T-helper 2 cell (primary cell): ENCODE results near the gene ARL15.

Experiments
- DNase-seq, 5 experiments: peaks; one replicate each; pipeline versions ENCODE4 v3.0.0 to v3.0.0-alpha.2; 2012 to 2022

The ARL15 gene

DNA sequence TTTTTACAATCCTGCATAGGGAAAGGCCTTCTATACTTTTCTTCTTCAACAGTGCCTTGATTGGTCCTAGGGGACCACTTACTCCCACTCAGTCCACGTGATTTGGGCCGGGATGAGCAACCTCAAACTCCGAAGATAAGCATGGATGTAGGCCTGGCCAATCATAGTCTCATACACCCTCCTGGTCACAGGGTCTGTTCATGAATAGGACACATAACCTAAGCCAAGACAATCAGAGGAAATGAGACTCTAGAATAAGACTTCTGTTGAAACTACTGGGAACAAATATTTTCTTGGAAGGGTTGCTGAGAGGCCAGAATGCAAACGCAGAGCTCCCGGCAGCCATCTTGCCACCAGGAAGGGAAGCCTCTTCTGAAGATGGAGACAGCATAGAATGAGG lies 68.1 kb downstream of the ARL15 start:
- no peak for DNase-seq

DNA sequence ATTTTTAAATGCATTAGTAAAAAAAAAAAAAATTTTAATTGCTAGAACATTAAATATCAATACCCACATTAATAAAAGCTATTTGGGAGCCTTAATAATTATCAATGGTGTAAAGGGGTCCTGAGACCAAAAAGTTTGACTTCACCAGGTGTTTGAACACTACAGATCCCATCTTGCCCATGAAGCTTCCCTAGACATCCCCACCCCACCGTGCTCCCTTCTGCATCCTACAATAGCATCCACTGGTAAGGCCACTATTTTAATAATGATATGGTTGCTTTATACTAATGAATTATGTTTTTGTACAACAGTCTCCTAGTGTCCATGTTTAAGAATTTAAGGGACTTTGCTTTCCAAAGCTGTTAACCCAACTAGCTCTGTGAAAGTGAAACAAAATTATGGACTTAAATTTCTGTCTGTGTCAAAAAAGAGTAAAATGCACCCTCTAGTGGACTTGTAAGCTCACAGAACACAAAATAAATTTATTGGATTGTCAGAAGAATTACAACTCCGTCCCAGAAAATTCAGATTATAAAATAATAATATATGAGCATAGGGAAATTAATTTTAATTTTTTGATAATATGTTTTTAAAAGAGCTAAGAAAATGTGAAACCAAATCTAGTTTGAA lies 76.0 kb downstream of the ARL15 start:
- peak in 1 of 5 experiments; percentile 37 for DNase-seq

DNA sequence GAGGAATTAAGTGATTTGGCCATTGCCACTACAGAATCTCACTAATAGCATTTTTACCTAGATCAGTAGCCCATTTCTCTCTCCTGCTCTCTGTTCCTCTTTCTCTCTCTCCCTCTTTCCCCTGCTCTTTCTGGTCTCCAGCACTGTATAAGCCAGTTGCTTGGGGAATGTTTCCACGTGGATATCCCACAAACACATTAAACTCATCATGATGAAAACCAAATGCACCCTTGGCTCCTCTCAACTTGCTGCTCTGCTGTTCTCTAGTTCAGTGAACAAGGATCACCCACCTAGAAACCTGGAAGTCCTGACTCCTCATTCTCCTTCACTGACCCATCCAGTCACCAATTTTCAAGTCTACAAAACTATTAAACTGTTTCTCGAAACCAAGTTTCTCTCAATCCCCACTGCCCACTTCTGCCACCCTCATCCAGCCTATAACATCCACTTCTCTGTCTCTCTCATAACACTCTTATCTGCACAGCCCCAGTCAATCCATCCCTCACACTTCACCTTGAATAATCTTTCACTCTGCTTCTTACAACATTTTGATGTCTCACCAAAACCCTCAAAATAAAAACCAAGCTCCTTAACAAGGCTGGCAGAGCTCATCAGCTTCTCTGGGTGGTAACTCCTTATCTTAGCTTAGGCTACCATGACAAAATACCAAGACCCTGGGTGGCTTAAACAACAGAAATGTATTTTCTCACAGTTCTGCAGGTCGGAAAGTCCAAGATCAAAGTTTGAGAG lies 79.3 kb downstream of the ARL15 start:
- DNase-seq: no peak

DNA sequence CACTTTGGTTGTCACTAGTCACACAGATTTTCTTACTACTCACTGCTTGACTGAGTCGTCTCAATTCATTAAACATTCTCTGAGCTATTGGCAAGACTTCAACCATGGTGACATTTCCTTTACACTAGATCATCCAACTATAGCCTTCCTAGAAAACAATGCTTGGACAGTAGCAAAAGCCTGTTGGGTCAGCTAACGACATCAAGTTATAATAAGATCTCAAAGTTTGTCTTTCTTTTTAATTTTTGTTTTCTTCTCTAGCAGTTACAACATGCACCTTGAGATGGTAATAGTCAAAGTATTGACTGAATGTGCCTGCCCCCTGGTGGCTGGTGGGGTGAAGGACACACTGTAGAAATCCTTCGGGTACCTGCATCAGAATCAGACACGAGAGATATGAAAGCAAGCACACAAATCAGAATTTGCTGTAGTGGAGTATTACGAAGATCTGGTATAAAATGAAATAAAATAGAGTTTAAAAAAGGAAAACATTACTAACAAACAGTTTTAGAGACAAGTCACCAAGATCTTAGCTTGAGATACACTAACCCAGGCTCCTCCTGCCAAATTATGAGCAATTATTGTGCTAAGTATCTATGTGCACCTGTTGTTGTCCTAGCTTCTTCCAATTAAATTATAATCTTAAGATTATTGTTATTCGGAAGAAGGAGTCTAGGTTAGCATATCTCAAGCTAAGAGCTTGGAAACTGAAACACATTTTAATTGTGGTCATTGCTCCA lies 81.2 kb downstream of the ARL15 start:
- peak; percentile 16 to 63 (median 55) for DNase-seq

DNA sequence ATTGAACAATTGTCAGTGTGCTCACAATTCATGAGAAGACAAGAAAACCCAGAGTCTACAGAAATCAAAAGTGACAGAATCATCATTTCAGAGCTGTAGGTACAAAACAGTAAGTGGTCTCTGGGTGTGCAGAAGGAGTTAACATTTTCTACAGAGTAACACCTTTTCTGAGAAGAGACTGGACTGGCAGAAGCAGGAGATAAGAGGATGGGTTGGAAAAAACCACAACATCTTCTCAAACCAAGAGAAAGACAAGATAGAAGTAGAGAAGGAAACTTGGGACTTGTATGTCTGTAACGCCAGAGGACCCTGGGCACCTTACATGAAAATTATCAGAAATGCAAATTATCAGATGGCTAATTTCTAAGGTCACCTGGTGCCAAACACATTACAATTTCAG lies 82.6 kb downstream of the ARL15 start:
- DNase-seq: no peak

DNA sequence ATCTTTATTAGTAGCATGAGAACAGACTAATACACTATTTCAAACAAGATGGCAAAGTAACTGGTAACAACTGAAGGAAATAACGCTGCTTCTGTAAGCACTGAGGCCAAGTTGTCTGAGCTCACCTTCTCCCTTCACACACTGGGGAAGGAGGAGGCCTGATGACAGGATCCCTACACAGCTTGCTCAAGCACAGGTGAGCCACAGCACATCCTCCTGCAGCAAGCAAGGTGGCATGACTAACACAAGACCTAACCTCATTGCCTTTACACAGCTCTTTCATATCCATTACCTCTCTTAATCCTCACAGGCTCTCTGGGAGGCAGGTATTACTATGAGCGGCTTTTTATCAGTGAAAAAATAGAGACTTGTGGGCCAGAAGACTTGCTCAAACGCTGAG lies 83.3 kb downstream of the ARL15 start:
- DNase-seq: no peak

DNA sequence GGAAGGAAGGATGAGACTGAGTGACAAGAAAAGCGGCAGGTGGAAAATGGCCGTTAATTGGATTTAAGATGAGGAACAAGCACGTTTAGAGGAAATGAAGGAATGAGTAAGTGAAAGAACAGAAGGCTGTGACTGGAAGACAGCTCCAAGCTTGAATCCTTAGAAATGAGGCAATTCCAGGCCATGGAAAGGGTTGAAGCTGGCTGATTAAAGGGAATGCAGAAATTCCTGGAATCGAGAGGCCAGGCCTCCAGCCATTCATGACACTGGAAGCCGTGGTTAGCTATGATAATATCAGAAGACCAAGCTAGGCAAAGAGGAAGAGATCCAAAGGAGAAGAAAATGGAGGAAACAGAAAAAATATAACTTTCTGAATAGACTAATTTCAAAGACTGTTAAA lies 84.2 kb downstream of the ARL15 start:
- no peak for DNase-seq

DNA sequence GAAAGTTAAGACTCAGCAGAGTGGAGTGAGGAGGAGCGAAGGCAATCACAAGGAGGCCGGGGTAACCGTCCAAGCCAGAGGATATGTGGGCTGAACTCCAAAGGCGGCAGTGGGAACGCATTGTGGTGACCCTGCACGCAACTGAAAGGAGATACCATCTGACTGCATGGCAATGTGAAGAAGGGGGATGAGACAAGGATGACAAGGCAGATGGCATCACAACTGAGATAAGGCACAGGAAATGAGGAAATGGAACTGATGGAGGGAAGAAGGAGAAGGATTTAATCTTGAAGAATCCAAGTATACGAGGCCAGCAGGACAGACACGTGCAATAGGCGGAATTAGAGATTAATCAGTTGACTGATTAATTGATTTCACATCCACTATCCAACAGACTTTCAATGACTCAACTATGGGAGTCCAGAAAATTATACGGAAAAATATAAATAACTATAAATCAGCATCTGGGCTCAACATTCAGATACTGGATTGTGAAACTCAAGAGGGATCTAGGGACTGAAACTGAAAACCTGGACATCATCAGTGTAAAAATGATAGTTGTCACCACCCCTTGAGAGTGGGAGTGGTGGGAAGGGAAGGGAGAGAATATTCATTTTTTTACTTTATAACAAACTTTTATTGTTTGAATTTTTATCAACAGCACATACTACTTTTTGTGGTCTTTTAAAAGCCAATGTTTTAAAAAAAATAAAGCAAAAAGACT lies 86.1 kb downstream of the ARL15 start:
- DNase-seq: no peak

DNA sequence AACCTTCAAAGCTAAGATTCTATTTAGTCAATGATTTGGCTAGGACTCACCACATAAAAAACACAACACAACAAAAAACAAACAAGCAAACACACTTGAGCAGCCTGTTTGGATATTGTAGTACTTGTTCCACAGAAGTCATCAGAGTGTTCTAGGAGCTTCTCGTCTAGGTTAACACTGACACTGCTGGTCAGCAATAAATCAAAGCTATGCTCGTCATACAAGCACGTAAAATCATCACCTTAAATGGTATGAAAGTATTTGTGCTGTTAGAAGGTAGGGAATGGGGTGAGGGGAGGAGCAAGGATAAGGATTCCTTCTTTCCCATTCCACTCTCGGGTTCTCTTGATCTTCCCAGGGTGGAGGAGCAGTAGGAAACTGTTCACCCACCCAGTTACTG lies 88.0 kb downstream of the ARL15 start:
- DNase-seq: no peak

DNA sequence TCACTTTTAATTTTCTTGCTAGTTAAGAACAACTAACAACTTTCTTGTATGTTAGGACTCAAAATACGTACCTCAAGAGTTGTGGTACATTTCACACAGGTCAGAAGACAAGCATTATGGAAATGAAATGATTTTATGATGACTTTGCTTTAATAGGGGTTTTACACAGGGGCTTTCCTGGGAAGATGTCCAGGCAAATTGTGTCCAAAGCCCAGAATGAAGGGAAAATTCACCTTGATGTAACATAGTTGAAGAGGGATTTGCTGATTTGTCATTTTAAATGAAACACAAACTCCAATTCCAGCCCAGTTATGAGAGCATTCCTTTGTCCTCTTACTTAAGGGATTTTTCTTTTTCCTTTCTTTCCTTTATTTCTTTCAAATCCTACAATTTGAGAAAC lies 89.2 kb downstream of the ARL15 start:
- no peak for DNase-seq

DNA sequence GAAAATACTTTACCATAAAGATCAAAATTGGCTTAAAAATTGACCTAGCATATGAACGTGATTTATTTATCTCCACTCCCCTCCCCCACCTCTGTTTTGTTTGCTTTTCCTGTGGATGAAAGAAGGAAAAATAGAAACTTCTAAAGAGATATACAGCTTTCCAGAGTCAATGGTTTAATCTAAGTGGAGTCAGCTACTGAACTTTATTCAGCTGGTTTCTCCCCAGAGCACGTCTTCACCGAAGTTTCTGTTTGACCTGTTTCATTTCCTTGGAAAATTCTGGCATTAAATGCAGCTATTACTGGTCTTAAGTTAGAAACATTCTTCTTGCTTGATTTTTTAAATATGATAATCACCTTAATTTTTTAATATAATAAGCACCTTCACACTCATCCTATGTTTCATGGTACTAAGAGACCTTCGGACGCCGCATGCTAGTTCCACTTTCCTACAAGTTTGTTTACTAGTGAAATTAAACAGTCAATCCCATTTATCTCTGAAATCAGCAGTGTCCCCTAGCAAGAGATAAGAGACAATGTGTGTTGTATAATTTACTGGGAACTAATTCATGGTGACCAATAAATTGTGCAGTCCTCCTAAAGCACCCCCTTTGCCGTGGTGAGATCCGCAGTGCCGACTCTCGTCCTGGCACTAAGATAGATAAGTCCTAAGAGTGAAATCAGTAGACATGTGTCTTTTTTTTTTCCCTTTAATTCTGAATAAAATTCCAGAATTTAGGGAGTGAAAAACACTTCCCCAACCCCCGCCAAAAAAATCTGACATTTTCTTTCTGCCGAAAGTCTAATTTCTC lies 89.9 kb downstream of the ARL15 start:
- no peak for DNase-seq

DNA sequence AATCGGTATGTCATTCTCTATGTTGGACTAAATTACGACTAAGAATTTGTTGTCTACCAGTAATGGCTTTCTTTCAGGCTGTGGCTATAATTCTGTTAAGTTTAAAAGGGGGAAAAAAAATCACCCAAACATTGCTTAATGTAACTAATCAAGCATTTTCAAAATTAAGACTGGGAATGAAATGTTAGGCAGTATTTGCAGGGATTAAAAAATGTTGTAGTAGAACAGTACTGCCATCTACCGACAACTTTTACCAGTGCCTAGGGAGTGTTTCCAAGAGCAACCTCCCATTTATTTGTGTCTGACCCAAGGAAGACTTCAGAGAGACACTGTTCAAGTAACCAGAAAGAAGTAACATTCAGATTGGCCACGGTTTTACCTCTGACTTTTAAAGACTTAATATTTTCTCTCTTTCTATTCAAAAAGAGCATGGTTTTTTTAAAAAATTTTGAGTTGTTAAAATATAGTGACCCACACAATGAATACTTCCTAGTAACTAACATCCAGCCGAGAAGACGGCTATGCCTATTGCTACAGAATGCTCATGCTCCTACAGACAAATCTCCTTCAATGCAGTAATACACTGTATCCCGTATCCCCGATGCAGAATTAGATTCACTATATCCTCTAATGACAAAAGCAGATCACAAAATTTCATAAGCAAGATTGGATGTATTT lies 92.4 kb downstream of the ARL15 start:
- DNase-seq: peak in 1 of 5 experiments; percentile 20

DNA sequence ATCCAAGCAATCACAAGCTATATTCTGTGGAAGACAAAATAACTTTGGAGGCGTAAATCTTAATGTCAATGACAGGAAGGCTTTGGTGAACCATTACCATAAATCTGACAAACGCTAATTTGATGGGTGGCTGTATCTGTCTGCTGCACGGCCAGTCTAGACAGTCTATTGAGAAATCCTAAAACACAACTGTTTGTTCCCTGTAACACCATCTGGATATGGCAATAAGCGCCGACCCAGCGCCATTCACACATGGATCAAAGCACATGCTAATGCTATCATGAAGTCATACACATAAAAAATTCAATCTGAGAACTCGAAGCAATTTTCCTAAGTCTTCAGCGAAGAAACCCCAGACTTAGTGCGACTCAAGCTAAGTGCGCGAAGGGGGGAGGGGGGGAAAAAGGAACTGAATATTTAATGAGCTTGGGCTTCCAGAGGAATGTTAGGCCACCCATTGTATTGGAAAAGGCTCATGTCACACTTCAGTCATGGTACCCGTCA lies 95.1 kb downstream of the ARL15 start:
- no peak for DNase-seq

DNA sequence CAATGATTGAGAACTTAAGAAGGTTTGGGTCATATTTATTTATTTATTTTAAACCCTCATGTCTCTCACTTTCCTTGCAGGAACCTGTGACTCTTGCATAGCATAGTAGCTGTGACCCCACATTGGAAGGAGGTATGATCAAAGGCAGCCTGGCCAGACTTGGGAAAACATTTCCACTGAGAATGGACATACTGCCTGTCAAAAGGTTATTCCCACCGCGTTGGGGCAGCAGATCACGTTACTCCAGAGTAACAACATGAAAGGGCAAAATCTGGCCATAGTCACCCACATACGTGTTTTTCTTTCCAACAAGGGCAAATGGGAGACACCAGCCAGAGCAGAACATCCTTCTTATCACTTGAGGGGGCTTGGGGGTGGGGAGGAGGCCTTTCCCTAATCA lies 95.7 kb downstream of the ARL15 start:
- no peak for DNase-seq

DNA sequence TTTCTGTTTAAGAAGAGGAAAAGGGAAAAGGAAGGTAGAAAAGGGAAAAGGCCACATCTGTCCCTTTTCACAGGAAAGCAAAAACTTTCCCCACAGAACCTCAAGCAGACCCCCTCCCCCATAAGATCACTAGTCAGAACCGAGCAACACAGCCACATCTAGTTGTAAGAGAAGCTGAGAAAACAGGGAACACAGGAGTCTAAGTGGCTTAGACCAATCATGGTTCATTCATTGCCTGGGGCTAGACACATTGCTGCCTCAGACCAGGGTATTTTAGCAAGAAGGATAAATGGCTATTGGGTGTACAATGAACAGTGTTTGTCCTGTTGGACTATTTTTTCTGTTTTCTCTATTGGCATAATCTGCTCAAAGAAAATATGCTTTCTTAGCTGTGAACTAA lies 98.0 kb downstream of the ARL15 start:
- no peak for DNase-seq

DNA sequence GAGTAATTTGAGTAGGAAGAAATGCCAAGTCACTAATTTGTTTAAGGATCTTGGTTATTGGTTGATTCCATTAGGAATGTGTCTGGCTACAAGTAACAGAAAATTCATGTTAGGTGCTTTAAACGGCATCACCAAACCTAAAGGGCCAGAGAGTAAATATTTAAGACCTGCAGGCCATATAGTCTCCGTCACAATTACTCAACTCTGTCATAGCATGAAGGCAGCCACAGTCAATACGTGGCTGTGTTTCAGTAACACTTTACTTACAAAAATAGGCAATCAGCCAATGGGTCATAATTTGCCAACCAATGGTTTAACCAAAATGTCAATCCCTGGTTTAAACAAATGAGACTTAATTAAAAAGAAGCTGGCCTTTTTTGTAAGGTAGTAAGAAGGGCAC lies 98.5 kb downstream of the ARL15 start:
- no peak for DNase-seq

DNA sequence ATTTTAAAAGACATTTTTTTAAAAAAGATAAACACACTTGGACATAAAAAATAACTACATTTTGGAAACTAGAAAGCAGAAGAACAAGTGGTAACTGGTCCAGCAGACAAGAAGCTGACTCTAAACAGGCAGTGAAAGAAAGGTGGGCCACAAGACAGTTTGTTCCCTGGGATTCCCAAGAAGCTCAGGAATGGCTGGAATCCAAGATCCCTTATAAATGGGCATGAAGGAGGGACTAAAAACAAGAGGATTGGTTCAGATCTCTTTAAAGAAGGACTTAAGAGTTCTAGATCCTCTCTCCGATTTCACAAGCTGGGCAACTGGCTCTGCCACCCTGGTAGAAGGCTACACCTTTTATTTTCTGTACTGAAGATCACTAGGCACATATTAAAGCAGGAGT lies 102.8 kb downstream of the ARL15 start:
- no peak for DNase-seq

DNA sequence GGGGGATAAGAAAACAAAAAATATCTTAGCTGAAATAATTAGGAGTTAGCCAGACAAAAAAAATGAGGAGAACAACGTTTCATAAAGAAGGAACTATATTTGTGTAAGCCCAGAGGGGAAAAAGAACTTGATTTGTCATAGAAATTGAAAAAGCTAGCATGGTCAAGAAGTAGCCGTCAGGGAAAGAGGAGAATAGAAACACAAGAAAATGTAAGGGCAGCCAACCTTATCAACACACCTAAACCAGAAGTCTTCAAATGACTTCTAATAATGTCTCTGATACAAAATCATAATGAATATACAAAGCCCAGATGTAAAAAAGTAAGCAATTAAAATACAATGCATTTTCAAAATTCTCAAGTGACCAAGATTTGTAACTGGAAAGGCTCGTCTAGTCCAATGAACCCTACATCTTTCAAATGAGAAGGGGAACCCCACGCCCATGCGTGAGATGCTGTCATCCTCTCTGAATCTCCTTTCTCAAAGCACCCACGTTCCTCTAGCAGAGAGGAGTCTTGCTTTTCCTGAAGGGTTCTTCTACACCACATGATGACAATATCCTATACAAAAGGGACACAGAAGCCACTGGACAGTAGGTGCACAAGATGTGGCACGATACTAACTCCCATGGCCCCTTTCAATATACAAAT lies 103.7 kb downstream of the ARL15 start:
- DNase-seq: no peak

DNA sequence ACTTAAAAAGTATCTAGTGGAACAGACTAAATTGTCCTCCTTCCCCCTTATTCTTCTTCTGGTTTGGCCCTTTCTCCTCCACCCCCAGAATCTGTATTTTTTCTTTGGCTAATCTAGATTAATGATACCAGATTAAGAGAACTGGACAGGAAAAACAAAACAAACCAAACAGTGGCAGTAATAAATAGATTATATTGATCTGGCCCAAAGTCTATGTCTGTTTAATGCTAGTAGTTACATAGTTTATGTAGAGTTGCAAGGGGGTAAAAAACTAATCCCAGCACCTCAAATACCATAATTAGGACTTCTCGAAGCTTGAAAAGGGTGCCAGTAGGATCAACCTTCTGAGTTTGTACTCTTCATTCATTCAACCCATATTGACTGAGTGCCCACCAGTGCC lies 104.5 kb downstream of the ARL15 start:
- no peak for DNase-seq

DNA sequence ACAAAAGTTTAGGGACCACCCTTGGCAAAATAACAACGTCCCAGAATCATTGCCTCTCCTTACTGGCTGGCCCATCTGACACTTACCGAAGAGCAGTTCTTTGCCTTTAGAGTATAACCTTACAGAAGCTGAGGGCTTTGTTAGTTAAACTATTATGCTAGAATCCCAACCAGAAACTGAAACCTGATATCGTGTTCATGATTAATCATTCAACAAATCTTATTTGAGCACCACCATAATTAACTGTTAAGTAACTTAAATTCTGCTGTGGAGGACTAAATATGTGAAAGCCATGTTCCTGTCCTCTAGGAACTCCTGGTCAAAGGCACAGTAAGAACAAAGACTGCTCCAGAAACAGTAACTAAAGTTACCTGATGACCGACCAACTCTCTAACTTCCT lies 104.9 kb downstream of the ARL15 start:
- no peak for DNase-seq

DNA sequence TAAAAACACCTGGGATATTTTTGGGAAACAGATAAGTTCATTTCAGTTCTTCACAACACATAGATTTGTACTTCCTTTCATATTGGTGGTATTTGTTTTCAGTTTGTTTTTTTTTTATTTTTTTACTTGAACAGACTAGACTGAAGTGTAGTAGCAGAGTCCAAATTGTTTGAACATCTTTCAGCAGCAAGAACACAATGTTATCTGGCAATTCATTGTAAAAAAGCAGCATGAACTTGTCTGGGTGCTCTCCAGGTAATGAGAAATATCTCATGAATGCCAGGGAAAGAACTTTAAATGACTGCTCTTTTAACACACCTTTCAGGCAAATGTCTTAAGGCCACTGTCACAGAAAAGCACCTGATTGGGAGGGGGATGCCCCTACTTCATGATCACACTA lies 113.4 kb downstream of the ARL15 start:
- no peak for DNase-seq
